Stimulated activated CD4-positive, alpha-beta T cell treated with anti-CD3 and anti-CD28 coated beads, Interleukin-4, amount 100 ng/mL, for 24 hours (primary cell): ENCODE data around the gene SIGLEC11.
"Not testable (repeated sequence)": the region's sequence is repeated elsewhere in the genome, so short reads cannot be mapped to it uniquely, and the experiment has no call there.

Experiments used
- DNase-seq: peaks from one replicate; pipeline ENCODE4 v3.0.0-alpha.2; 2020

Gene SIGLEC11

GRCh38 chr19:49978324-49978723 is 17.4 kb upstream of the SIGLEC11 start:
- no peak for DNase-seq

- DNase-seq: no peak
These were observed 16.9 kb upstream of the SIGLEC11 start for GRCh38 chr19:49977881-49978280.

GRCh38 chr19:49977076-49977475 is 16.1 kb upstream of the SIGLEC11 start:
- no peak for DNase-seq

GRCh38 chr19:49976496-49976895 is 15.5 kb upstream of the SIGLEC11 start:
- no peak for DNase-seq

GRCh38 chr19:49975051-49975450 is 14.1 kb upstream of the SIGLEC11 start:
- no peak for DNase-seq

- no peak for DNase-seq
These were observed 13.0 kb upstream of the SIGLEC11 start for GRCh38 chr19:49973987-49974386.

- no peak for DNase-seq
These were observed 11.9 kb upstream of the SIGLEC11 start for GRCh38 chr19:49972841-49973240.

- DNase-seq: no peak
These were observed 11.0 kb upstream of the SIGLEC11 start for GRCh38 chr19:49971991-49972411.

- DNase-seq: not testable (repeated sequence)
These were observed 8.4 kb upstream of the SIGLEC11 start for GRCh38 chr19:49969355-49969754.

GRCh38 chr19:49968279-49968922 is 7.4 kb upstream of the SIGLEC11 start:
- no peak for DNase-seq

- DNase-seq: not testable (repeated sequence)
These were observed 1.1 kb downstream of the SIGLEC11 start for GRCh38 chr19:49959892-49960291.

GRCh38 chr19:49958596-49958995 is 2.4 kb downstream of the SIGLEC11 start:
- not testable (repeated sequence) for DNase-seq

GRCh38 chr19:49958144-49958543 is 2.8 kb downstream of the SIGLEC11 start:
- DNase-seq: not testable (repeated sequence)

- DNase-seq: no peak
These were observed 3.6 kb downstream of the SIGLEC11 start for GRCh38 chr19:49957262-49957915.

GRCh38 chr19:49956115-49956495 is 4.9 kb downstream of the SIGLEC11 start:
- DNase-seq: no peak

- no peak for DNase-seq
These were observed 6.0 kb downstream of the SIGLEC11 start for GRCh38 chr19:49954933-49955332.

GRCh38 chr19:49954092-49954829 is 6.7 kb downstream of the SIGLEC11 start:
- DNase-seq: no peak

GRCh38 chr19:49953416-49953815 is 7.6 kb downstream of the SIGLEC11 start:
- no peak for DNase-seq

GRCh38 chr19:49952906-49953305 is 8.1 kb downstream of the SIGLEC11 start:
- DNase-seq: no peak

GRCh38 chr19:49952479-49952836 is 8.5 kb downstream of the SIGLEC11 start:
- DNase-seq: no peak

- no peak for DNase-seq
These were observed 9.0 kb downstream of the SIGLEC11 start for GRCh38 chr19:49951806-49952478.

- no peak for DNase-seq
These were observed 9.9 kb downstream of the SIGLEC11 start for GRCh38 chr19:49950956-49951526.

GRCh38 chr19:49950590-49950948 is 10.4 kb downstream of the SIGLEC11 start:
- DNase-seq: no peak
